IMR-90 (cell line): ENCODE data around the gene PLPP7.

Experiments used
- BHLHE40 ChIP-seq: fragments of 150-350 bp; IDR thresholded peaks from 2 replicates; pipeline ENCODE4 v1.6.1; 2016; ENCODE audit warnings: mild to moderate bottlenecking, low read depth, low read length
- CEBPB ChIP-seq: IDR thresholded peaks from 2 replicates; pipeline ENCODE4 v1.6.1; 2012; ENCODE audit warnings: low read depth, low read length, improper control_type of control experiment
- CTCF ChIP-seq: conservative IDR thresholded peaks from 2 replicates; pipeline ENCODE4 v1.5.1; 2012; ENCODE audit warnings: mild to moderate bottlenecking, low read depth, low read length, improper control_type of control experiment
- MAFK ChIP-seq: IDR thresholded peaks from 2 replicates; pipeline ENCODE4 v1.6.1; 2012; ENCODE audit warnings: low read depth, low read length, improper control_type of control experiment
- NFE2L2 ChIP-seq: fragments of 150-350 bp; IDR thresholded peaks from 2 replicates; pipeline ENCODE4 v1.6.1; 2016; ENCODE audit warnings: low read depth, mild to moderate bottlenecking, low read length
- POLR2A ChIP-seq: IDR thresholded peaks from 2 replicates; pipeline ENCODE4 v1.6.1; 2012; ENCODE audit warnings: mild to moderate bottlenecking, low read depth, low read length
- RAD21 ChIP-seq: IDR thresholded peaks from 2 replicates; pipeline ENCODE4 v1.6.1; 2012; ENCODE audit warnings: low read length, improper control_type of control experiment
- USF2 ChIP-seq: fragments of 150-350 bp; IDR thresholded peaks from 2 replicates; pipeline ENCODE4 v1.6.1; 2017; ENCODE audit warnings: mild to moderate bottlenecking, antibody characterized with exemption, low read length, low read depth

- TF ChIP-seq POLR2A = no peak
- TF ChIP-seq CTCF = no peak
- no peak for TF ChIP-seq NFE2L2
- TF ChIP-seq RAD21 = no peak
- no peak for TF ChIP-seq CEBPB
- TF ChIP-seq MAFK = no peak
- no peak for TF ChIP-seq USF2
- TF ChIP-seq BHLHE40 = no peak
Observed at GRCh38 chr9:131260751-131261452, 28.6 kb upstream of the PLPP7 start.
